GM18499 (cell line): ENCODE measurements around the gene HAT1.

ENCODE experiments used
- ATAC-seq: cut with Tn5 transposase; IDR thresholded peaks from one replicate; pipeline ENCODE4 v1.9.1; 2021; ENCODE audit warnings: moderate number of reproducible peaks; ENCODE audit not compliant: insufficient read depth, unreplicated experiment

The HAT1 gene

DNA sequence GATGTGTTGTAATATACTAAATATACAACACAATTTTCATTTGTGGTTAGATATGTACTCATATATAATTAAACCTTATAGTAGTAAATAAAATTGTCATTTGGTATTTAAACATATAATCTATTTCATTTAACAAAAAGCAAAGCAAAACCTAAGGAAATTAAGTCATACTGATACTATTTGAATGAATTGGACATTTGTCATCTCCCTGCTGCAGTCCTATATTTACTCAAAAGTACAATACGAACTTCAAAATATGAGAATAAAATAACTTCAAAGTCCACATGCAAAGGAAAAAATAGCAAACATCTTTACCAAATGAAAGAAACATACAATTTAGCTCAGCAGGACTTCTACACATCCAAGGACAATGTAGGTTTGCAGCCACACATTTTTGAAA, 11.8 kb upstream of the HAT1 start:
- no peak for ATAC-seq

DNA sequence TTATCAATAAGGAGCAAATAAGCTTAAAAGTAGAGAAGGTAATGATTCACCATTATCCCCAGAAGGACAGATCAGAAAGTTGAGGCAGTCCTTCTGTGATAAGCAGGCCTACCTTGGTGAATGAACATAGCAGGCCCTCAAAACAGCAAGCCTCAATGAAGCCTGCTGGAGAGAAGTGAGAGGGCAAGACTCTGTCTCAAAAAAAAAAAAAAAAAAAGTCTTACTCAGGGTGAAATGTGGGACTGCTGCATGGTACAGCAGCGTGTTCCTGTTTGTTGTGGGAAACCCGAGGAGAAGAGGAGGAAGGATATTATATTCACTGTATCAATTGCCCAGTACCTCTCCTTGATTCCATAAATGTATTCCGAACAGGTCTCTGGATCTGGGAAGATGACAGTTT, 8.7 kb upstream of the HAT1 start:
- ATAC-seq: no peak

DNA sequence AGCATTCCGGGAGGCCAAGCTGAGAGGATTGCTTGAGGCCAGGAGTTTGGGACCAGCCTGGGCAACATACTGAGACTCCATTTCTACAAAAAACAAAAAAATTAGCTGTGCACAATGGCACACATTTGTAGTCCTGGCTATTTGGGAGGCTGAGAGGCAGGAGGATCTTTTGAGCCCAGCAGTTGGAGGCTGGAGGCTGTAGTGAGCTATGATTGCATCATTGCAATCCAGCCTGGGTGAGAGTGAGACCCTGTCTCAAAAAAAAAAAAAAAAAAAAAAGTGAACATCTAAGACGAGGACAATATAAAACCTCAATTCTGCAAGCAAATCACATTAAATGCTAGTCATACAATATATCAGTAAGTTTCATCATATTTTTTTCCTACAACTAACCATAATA, 2.8 kb upstream of the HAT1 start:
- ATAC-seq: no peak

DNA sequence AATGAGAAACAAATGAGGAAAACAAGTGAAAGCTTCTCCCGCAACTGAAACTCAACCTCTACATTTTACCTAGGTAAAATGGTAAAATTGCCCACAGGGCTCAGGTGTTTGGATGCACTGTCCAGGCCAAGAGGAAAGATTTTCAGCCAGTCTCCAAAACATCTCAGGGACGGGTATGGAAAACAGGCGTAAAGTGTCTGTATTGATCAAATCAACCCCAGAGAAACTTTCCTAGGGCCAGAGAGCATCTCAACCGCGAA, 361 bp upstream of the HAT1 start:
- no peak for ATAC-seq

DNA sequence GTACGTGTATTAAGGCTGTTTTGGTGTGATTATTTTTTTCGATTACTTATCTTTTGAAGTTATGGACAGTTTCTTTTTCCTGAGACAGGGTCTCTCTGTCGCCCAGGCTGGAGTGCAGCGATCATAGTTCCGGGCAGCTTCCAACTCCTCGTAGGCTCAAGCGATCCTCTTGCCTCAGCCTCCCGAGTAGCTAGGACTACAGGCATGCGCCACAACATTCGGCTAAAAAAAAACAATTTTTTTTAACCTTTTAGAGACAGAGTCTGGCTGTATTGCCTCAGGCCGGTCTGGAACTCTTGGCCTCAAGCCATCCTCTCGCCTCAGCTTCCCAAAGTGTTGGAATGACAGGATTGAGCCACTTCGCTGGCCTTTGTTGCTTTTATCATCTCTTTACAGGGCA, 945 bp downstream of the HAT1 start:
- no peak for ATAC-seq

DNA sequence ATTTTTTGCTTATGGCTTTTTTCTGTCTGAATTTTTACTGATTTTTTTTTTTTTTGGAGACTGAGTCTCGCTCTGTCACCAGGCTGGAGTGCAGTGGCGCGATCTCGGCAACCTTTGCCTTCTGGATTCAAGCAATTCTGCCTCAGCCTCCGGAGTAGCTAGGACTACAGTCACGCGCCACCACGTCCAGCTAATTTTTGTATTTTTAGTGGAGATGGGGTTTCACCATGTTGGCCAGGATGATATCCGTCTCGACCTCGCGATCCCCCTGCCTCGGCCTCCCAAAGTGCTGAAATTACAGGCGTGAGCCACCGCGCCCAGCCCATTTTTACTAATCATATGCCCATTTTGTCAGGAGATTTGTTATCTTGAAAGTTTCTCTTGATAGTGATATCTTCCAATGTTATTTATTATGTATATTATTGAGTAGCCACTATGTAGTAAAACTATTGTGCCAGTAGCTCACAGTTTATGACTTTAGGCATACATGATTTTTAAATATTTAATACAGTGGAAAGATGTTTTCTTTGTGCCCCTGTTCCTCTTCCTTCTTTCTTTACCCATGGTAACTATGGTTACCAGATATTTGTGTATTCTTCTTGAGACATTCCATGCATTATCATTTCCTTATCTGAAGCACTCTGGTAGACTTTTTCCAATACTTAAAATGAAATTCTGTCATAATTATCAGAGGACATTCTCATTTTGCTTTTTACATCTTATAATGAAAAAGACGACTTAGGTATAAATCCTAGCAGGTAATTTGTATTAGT, 2.1 kb downstream of the HAT1 start:
- no peak for ATAC-seq

DNA sequence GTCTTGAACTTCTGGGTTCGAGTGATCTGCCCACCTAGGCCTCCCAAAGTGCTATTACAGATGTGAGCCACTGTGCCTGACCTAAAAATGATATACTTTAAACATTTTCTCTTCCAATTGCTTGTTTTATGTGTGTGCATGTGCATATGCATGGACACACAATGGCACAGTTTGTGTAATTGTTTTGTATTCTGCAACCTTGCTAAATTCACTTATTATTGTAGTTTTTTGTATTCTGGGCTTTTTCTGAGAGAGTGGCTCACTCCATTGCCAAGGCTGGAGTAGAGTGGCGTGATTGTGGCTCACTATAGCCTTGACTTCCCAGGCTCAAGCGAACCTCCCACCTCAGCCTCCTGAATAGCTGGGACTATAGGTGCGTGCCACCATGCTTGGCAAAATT, 8.1 kb downstream of the HAT1 start:
- ATAC-seq: no peak

DNA sequence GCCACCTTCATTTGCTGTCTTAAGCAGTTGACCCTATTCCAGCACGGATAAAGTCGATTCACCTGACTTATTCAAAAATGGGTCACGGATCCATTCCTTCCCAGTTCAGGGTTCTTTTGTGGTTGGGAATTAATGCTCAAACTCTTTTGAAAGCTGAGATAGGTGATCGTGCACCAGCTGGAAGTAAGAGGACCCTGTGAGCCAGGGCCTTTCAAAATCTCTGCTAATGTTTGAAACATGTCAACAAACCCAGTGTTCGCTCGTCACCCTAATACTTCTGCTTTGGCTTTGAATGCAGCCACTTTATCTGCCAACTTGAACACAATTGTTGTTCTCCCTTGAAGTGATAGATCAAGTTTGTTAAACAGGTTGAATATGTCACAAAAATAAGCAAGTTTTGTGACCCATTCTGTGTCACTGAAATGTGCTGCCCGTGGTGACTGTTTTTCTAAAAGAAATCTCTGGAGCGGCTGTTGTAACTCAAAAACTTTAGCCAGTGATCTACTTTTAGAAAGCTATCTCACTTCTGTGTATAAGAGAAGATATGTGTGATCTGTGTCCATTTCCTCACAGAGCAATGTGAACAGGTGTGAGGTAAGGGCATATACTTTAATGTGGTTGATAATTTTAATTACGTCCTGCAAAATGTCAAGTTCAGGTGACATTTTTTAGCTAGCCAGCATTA, 16.9 kb downstream of the HAT1 start:
- ATAC-seq: no peak

DNA sequence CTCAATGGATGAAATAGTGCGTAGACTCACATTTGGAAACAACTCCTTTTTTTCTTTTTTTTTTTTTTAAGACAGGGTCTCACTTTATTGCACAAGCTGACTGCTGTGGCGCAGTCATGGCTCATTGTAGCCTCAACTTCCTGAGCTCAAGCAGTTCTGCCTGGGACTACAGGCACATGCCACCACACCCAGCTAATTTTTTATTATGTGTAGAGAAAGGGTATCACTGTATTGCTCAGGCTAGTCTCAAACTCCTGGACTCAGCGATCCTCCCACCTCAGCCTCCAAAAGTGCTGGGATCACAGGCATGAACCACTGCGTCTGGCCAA, 17.4 kb downstream of the HAT1 start:
- ATAC-seq: no peak

DNA sequence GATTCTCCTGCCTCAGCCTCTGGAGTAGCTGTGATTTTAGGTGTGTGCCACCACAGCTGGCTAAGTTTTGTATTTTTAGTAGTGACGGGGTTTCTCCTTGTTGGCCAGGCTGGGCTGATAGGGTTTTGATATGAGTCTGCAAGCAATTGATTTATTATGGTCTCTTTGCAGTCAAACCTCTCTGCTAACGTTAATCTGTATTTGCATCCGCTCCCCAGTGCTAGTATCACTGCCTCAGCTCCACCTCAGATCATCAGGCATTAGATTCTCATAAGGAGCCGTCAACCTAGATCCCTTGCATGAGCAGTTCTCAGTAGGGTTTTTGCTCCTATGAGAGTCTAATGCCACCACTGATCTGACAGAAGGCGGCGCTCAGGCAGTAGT, 19.0 kb downstream of the HAT1 start:
- no peak for ATAC-seq

DNA sequence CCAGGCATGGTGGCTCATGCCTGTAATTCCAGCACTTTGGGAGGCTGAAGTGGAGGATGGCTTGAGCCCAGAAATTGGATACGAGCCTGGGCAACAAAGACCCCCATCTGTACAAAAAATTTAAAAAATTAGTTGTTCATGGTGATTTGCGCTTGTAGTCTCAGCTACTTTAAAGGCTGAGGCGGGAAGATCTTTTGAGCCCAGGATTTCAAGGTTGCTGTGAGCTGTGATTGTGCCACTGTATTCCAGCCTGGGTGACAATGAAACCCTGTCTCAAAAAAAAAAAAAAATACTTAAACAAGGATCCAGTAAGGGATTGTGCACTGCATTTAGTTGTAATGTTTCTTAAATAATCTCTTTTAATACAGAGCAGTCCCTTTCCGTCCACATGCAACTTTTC, 21.6 kb downstream of the HAT1 start:
- ATAC-seq: no peak

DNA sequence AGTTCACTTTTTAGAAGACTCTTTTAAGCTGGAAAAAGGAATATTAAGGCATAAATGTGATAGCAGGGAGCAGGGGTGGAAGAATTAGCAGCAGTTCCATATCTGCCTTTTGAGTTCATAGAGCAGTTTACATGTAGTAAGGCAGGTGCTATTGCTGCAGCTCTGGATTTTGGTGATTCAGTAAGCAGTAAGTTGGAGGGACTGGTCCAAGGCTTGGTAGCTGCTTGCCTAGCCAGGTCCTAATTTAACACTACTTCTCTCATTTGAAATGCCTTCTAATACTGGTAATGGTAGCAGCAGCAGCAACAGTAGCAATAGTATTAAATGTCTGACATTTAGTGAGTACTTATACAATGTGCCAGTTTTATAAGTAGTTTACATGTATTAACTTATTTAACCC, 30.0 kb downstream of the HAT1 start:
- ATAC-seq: no peak

DNA sequence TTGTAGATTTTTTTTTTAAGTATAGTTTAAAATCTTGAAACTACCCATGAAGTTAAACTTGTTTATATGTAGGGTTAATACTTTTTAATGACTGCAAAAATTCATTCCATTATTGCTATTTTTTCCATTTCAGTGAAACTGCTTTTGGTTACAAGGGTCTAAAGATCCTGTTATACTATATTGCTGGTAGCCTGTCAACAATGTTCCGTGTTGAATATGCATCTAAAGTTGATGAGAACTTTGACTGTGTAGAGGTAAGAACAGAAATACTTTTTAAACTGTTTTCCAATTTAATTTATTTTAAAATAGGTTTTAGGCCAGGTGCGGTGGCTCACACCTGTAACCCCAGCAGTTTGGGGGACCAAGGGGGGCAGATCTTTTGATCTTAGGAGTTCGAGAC, 30.5 kb downstream of the HAT1 start:
- ATAC-seq: no peak

DNA sequence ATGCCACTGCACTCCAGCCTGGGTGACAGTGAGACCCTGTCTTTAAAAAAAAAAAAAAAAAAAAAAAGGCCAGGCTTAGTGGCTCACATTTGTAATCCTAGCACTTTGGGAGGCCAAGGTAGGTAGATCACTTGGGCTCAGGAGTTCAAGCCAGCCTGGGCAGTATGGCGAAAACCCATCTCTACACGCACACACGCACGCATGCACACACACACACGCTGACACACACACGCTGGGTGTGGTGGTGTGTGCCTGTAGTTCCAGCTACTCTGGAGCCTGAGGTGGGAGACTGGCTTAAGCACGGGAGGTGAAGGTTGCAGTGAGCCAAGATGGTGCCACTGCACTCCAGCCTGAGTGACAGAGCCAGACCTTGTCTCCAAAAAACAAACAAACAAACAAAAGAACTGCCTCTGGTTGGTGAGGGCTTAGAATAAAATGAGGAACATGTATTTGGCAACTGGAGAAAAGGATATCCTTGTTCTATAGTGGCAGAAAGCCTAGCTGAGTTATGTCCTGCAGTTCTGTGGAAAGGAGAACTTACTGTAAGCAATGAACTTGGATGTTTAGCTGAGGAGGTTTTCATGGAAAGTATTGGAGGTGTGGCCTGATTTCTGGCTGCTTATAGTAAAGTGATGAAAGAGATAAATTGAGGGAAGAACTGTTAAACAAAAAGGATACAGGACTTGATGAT, 34.0 kb downstream of the HAT1 start:
- ATAC-seq: no peak

DNA sequence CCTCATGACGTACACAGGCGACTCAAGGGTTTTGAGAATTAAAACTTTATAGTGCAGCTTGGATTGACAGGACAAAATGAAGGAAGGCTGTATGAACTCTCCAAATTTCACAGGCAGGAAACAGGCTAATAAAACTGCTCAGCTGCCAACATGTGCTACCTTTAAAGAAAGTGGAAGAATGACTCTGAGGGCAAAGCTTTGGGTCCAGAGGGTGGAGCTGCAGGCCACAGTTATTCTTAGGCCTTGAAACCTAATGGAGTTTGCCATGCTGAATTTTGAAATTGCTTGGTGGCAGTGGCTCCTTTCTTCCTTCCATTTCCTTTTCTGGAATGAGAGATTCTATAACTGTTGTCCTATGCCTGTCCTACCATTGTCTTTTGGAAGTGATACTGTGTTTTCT, 34.8 kb downstream of the HAT1 start:
- no peak for ATAC-seq

DNA sequence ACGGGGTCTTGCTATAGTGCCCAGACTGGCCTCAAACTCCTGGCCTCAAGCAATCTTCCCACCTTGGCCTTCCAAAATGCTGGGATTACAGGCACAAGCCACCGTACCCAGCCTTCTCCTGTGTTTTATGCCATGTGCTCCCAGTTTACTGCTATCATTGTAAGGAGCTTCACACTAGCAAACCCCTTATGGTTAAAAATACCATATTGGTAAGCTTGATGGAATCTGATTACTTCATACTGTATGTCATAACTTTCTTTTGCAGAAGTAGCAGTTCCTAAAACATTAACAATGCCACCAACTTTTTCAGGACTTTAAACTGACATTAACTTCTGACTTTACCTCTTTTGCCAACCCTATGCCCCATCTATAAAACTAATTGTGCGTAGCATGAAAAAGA, 36.2 kb downstream of the HAT1 start:
- ATAC-seq: no peak

DNA sequence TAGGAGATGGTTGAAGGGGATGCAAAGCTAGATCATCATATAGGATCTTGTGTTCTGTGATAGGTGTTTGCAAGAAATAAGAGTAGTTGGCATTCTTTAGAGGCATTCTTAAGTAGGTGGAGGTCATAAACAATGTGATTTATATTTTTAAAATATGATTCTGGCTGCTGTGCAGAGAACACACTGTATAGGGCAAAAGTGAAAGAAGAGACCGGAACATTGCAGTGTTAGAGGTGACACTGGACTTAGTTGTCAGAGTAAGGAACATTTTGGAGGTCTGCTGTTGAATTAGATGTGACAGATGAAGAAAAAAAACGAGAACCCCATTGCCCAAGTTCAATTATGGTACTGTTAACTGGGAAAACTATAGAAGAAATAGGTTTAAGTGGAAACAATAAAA, 37.7 kb downstream of the HAT1 start:
- no peak for ATAC-seq

DNA sequence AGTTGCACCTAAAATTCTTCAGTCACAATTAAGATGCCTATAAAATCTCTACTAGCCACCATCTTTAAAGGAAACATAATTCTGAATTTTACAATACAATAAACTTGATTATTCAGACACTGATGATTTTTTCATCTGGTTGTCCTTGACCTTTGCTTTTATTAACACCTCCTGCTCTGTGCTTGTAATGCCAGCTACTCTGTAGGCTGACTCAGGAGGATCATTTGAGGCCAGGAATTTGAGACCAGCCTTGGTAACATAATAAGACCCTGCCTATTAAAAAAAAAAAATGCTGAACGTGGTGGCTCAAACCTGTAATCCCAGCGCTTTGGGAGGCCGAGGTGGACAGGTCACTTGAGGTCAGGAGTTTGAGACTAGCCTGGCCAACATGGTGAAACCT, 38.3 kb downstream of the HAT1 start:
- no peak for ATAC-seq

DNA sequence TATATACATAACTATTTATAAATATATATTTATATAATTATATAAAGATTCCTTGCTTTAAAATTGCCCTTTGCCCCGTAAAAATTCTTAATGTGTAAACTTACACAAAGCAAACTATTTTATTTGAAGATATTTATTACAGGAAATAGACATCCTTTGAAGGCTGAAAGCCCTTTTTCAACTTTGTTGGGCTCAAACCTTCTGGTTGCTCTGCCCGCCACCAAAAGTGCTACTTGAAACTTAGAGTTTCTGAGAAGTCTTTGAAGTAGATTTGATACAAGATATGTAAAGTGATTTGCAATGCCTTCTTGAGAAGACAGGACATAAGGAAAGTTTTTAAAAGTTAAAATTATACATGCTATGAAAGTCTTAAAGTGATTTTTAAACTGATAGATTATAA, 40.9 kb downstream of the HAT1 start:
- ATAC-seq: no peak

DNA sequence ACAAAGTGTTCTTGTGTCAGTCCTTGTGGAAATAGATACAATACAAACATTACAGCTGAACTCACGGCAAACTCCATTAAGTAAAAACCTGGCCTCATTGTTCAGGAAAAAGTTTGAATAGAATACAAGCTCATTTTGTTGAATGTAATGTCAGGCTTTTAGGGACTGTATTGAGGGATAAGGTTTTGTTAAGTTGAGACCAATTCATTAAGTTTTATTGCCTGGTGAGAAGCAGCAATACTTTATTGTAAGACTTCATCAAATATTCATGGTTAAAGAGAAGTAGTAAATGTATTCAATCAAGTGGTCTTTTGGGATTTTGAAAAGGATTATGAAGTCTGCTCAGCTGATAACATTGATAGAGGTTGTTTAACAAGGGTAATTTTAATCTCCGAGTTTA, 42.0 kb downstream of the HAT1 start:
- ATAC-seq: no peak

DNA sequence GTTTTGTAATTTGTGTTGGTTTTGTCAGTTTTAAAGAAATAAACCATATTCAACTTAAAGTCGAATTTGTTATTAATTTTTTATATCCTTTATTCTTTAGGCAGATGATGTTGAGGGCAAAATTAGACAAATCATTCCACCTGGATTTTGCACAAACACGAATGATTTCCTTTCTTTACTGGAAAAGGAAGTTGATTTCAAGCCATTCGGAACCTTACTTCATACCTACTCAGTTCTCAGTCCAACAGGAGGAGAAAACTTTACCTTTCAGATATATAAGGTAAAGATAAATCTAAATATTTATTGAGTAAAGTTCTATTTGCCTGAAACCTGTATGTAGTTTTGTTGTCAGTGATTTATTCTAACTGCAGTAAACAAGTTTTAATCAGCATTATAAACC, 43.0 kb downstream of the HAT1 start:
- ATAC-seq: no peak

DNA sequence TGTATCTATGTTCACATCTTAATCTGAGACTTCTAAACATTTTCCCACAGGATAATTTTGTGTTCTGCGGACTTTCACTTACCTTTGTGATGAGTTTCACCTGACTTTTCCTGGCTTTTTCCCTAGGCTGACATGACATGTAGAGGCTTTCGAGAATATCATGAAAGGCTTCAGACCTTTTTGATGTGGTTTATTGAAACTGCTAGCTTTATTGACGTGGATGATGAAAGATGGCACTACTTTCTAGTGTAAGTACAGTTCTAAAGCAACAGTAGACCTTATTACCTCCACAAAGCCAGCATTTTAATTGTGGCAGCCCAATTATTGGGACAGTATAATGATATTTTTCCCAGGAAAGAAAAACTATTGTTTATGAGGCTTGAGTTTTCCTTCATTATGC, 43.4 kb downstream of the HAT1 start:
- no peak for ATAC-seq
